ENCODE results near the gene TTLL13. TPM values are rescaled to one million over a fixed set of nuclear protein-coding genes. Genes with fewer than 3 reads are reported as not detected.

Gene TTLL13
- total and polyA plus RNA-seq, 2 of the 8 experiments (the other 6 are each of a cell fraction or from before 2014, with no cell fraction given): 0.03 TPM; not detected in 1

DNA sequence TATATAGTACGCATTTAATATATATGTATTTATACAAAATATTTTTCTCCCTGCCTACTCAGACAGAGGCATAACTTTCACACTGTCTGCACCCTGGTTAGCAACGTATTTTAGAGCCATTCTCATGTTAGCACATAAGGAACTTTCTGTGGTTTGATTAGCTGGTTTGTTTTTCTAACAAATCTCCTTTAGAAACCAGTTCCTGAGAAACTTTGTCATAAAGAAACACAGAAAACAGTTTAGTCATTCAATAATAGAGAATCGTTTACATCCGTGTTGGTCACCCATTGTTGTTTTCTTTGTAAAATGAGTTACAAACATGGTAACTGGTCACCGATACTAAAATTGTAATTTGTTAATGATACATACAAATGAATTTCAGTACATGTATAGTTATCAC, 10.2 kb downstream of the TTLL13 start:
- H3K79me2 ChIP-seq (ENCODE audit: control insufficient read depth in 1 of 2, insufficient read depth in 2 of 2, low read length in 2 of 2): peaks cover 0 to 5% of the 10 kb centered on the region in 2 experiments; a peak in 1 of 4 replicates
- POLR2A ChIA-PET (ENCODE audit: partially characterized antibody): no interaction called here
- TF ChIP-seq, protein P1, sequence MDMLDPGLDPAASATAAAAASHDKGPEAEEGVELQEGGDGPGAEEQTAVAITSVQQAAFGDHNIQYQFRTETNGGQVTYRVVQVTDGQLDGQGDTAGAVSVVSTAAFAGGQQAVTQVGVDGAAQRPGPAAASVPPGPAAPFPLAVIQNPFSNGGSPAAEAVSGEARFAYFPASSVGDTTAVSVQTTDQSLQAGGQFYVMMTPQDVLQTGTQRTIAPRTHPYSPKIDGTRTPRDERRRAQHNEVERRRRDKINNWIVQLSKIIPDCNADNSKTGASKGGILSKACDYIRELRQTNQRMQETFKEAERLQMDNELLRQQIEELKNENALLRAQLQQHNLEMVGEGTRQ (IDR thresholded peaks at IDR 0.05; ENCODE audit: low read length): no peak
- TF ChIP-seq POU5F1 (IDR thresholded peaks at IDR 0.05; ENCODE audit: low read depth, low read length) (no peak), MAFK (IDR thresholded peaks at IDR 0.05; ENCODE audit: low read depth, low read length) (no peak), CHD2 (IDR thresholded peaks at IDR 0.05; ENCODE audit: low read length) (no peak), HDAC2 (IDR thresholded peaks at IDR 0.05; ENCODE audit: borderline replicate concordance in 1 of 2, low read depth in 2 of 2, low read length in 2 of 2) (no peak), YY1 (IDR thresholded peaks at IDR 0.05; ENCODE audit: low read depth, low read length) (no peak), CEBPB (IDR thresholded peaks at IDR 0.05; ENCODE audit: low read depth, low read length) (no peak), TAF7 (optimal IDR thresholded peaks at IDR 0.05; ENCODE audit: borderline replicate concordance, low read depth, low read length) (no peak), ZNF274 (IDR thresholded peaks at IDR 0.05; ENCODE audit: borderline replicate concordance, extremely low read depth, low read length) (no peak), PHF8 (conservative IDR thresholded peaks at IDR 0.05; ENCODE audit: low read depth, low read length) (no peak), EGR1 (IDR thresholded peaks at IDR 0.05; ENCODE audit: borderline replicate concordance, low read depth, low read length) (no peak), RBBP5 (IDR thresholded peaks at IDR 0.05; ENCODE audit: borderline replicate concordance, low read depth, low read length) (no peak)
- TF ChIP-seq, protein P2, sequence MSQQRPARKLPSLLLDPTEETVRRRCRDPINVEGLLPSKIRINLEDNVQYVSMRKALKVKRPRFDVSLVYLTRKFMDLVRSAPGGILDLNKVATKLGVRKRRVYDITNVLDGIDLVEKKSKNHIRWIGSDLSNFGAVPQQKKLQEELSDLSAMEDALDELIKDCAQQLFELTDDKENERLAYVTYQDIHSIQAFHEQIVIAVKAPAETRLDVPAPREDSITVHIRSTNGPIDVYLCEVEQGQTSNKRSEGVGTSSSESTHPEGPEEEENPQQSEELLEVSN (IDR thresholded peaks at IDR 0.05): no peak

More for the DNA sequence above, 10.2 kb downstream of the TTLL13 start:
- no peaks in the 10 kb centered on the region for H4K20me1 ChIP-seq (replicated peaks in 1 of 2; ENCODE audit: control insufficient read depth in 1 of 2, insufficient read depth in 2 of 2, low read length in 2 of 2)
- H3K9me3 ChIP-seq (ENCODE audit: insufficient read depth in 2 of 2, low read depth in 1 of 2, low read length in 1 of 2): no peaks in the 10 kb centered on the region
- no peak overlapping the region for H3K56ac ChIP-seq (replicated peaks; ENCODE audit: insufficient read length, low read depth, low read length)
- FAIRE-seq (no peak), DNase-seq (ENCODE audit: low read depth in 1 of 2, low spot score in 2 of 2) (no peak)
- no peak overlapping the region for H3K4me3 ChIP-seq (ENCODE audit: extremely low read depth in 1 of 4, insufficient read depth in 2 of 4, low read depth in 3 of 4, low read length in 4 of 4)
- H2AK5ac ChIP-seq (ENCODE audit: low read depth, low read length): no peak overlapping the region
- H3K4me1 ChIP-seq (replicated peaks in 1 of 4; ENCODE audit: control insufficient read depth in 3 of 4, insufficient read depth in 4 of 4, low read length in 3 of 4): peaks cover 0 to 2% (median under 1%) of the 10 kb centered on the region in 4 experiments; a peak in 2 of 7 replicates
- no peaks in the 10 kb centered on the region for H3K79me1 ChIP-seq (ENCODE audit: low read depth, low read length)
- CTCF ChIA-PET (ENCODE audit: partially characterized antibody): interaction anchor here (1.1 kb wide), 1 partner anchor 11 kb away, joined by 3 read pairs; no protein-coding TSS in a partner anchor
- no peak overlapping the region for H4K91ac ChIP-seq (replicated peaks; ENCODE audit: insufficient read length, low read length)
- no peak overlapping the region for H2BK15ac ChIP-seq (ENCODE audit: low read length)
- no peak overlapping the region for H3K27ac ChIP-seq (ENCODE audit: low read depth, low read length)
- H2BK20ac ChIP-seq (ENCODE audit: low read length): no peak overlapping the region
- H3K36me3 ChIP-seq (ENCODE audit: control insufficient read depth in 2 of 4, insufficient read depth in 4 of 4, low read length in 3 of 4): no peaks in the 10 kb centered on the region
- no peak overlapping the region for H3K14ac ChIP-seq (ENCODE audit: insufficient read length)
- no peak overlapping the region for H4K8ac ChIP-seq (ENCODE audit: extremely low read depth, insufficient read depth, low read length)
- H2BK120ac ChIP-seq (replicated peaks; ENCODE audit: low read depth, low read length): no peak overlapping the region
- H4K5ac ChIP-seq (ENCODE audit: insufficient read length, low read depth, low read length): no peak overlapping the region
- no peaks in the 10 kb centered on the region for H3K23me2 ChIP-seq (ENCODE audit: low read depth, low read length)
- H2AFZ ChIP-seq (ENCODE audit: low read length): no peak overlapping the region
- WGBS, 2 experiments (ENCODE audit: extremely low coverage in 1 of 2, insufficient coverage in 1 of 2, insufficient read length in 1 of 2, insufficient replicate concordance in 2 of 2, low coverage in 1 of 2, low lambda C conversion rate in 2 of 2, missing lambda C conversion rate in 1 of 2): 89% methylated on average over 5 of the region's 5 CpGs; no CpG with 5 or more reads in 1 of the 2 experiments
- H3K23ac ChIP-seq (ENCODE audit: insufficient read length): no peak overlapping the region
- H2BK5ac ChIP-seq (ENCODE audit: low read depth, low read length): no peak overlapping the region
- no peaks in the 10 kb centered on the region for H3K27me3 ChIP-seq (replicated peaks in 1 of 4; ENCODE audit: control insufficient read depth in 3 of 4, extremely low read depth in 1 of 4, insufficient read depth in 3 of 4, low read length in 3 of 4)
- H3K4me2 ChIP-seq (ENCODE audit: insufficient read depth in 1 of 2, low read depth in 2 of 2, low read length in 2 of 2): no peak overlapping the region
- no peak overlapping the region for H3K9ac ChIP-seq (replicated peaks in 1 of 4; ENCODE audit: extremely low read depth in 1 of 4, low read depth in 3 of 4, low read length in 3 of 4)
- H2BK12ac ChIP-seq (ENCODE audit: low read depth, low read length): no peak overlapping the region
- H3K18ac ChIP-seq (ENCODE audit: extremely low read depth, low read length): no peak overlapping the region
- no peak overlapping the region for H3K4ac ChIP-seq (replicated peaks; ENCODE audit: insufficient read length, low read depth, low read length)
